ENCODE measurements around the gene RBP7. TPM values are rescaled to one million over a fixed set of nuclear protein-coding genes. Genes with fewer than 3 reads are reported as not detected.
A peak's percentile ranks its signal among the peaks of the same experiment; 100 is the strongest.

RBP7 gene
- total and polyA plus RNA-seq, 2 donors (not counting 3 experiments of a cell fraction or from before 2014, with no cell fraction given), result not detected

GRCh38 chr1:10060311-10061100 lies 63.5 kb downstream of the RBP7 start:
- no peak overlapping the region for H2AFZ ChIP-seq (ENCODE audit: low read depth, low read length)
- dilution Hi-C loops (cut with MboI; ENCODE audit: extremely low pct_ligation_motif_present, low sequenced_read_pairs) (no loop called here), intact Hi-C loops (cut with micrococcal nuclease) (no loop called here)
- ChIA-PET POLR2A (interaction anchor here (0.5 kb wide), 1 partner anchor 223 kb away, joined by 4 read pairs; no protein-coding TSS in a partner anchor), CTCF (interaction anchor here (2.2 to 2.3 kb wide), 2 partner anchors 9 to 27 kb away, joined by 5 to 6 read pairs; partner anchors contain the start of gene UBE4B)
- DNase-seq (ENCODE audit: low read depth, low spot score) (peak; percentile 16), FAIRE-seq (peak; percentile 52)
- H3K27me3 ChIP-seq (ENCODE audit: control insufficient read depth in 2 of 2, insufficient read depth in 2 of 2, low read length in 2 of 2), result no peaks in the 10 kb centered on the region
- H3K79me2 ChIP-seq (ENCODE audit: control insufficient read depth, insufficient read depth, low read length), result peaks cover 35% of the 10 kb centered on the region
- H3K36me3 ChIP-seq (ENCODE audit: control insufficient read depth in 2 of 2, extremely low read depth in 1 of 2, insufficient read depth in 2 of 2, low read length in 2 of 2), result no peaks in the 10 kb centered on the region
- H3K9me3 ChIP-seq (replicated peaks; ENCODE audit: control insufficient read depth, insufficient read depth, low read length), result no peaks in the 10 kb centered on the region
- H3K4me2 ChIP-seq (ENCODE audit: insufficient read depth, low read length), result no peak overlapping the region
- H3K27ac ChIP-seq (ENCODE audit: insufficient read depth, low read depth, low read length), result no peak overlapping the region
- H3K4me3 ChIP-seq (replicated peaks in 1 of 3; ENCODE audit: insufficient read depth in 1 of 3, low read depth in 1 of 3, low read length in 3 of 3), result no peak overlapping the region
- H3K4me1 ChIP-seq (ENCODE audit: control insufficient read depth, extremely low read depth, insufficient read depth, low read length), result peaks cover 11% of the 10 kb centered on the region
- no peaks in the 10 kb centered on the region for H4K20me1 ChIP-seq (replicated peaks; ENCODE audit: control insufficient read depth, extremely low read depth, insufficient read depth, low read length)
- H3K9ac ChIP-seq (replicated peaks; ENCODE audit: extremely low read depth, insufficient read depth, low read length), result no peak overlapping the region
- BruUV-seq (replicated peaks), result no TSS peak
- TF ChIP-seq POLR2A (IDR thresholded peaks at IDR 0.05; ENCODE audit: low read depth, low read length) (no peak), EZH2 (IDR thresholded peaks at IDR 0.05; ENCODE audit: borderline replicate concordance, low read depth, low read length, severe bottlenecking) (no peak), MAX (IDR thresholded peaks at IDR 0.05; ENCODE audit: insufficient read depth, insufficient read length) (no peak), FOS (IDR thresholded peaks at IDR 0.05; ENCODE audit: borderline replicate concordance, insufficient read depth, low read length) (no peak), POLR2AphosphoS5 (IDR thresholded peaks at IDR 0.05; ENCODE audit: insufficient read depth, low read depth, low read length) (no peak), JUN (IDR thresholded peaks at IDR 0.05; ENCODE audit: borderline replicate concordance, insufficient read depth, insufficient read length, low read depth) (no peak), MYC (IDR thresholded peaks at IDR 0.05; ENCODE audit: low read depth, low read length) (no peak), GATA2 (IDR thresholded peaks at IDR 0.05; ENCODE audit: insufficient read depth, insufficient read length, low read depth, low read length) (no peak), CTCF (IDR thresholded peaks at IDR 0.05; ENCODE audit: extremely low read depth in 1 of 2, insufficient read depth in 1 of 2, low read depth in 1 of 2, low read length in 2 of 2) (no peak)
- no peaks in the 10 kb centered on the region for H3K9me1 ChIP-seq (replicated peaks; ENCODE audit: control insufficient read depth, extremely low read depth, insufficient read depth, low read length)

All from endothelial cell of umbilical vein (primary cell).